Activated naive CD4-positive, alpha-beta T cell treated with anti-CD3 and anti-CD28 coated beads, Interleukin-2, amount 10 ng/mL, durations not matched to agents 7 days and 5 days (primary cell): ENCODE data around the gene GBX2.
A peak's percentile ranks its signal among the peaks of the same experiment; 100 is the strongest.

Source experiments
- CTCF ChIA-PET: fragments of 350-600 bp; sonication (Branson Sonifier 250); formaldehyde crosslinking; loops from one replicate; lab custom pipeline; 2021; ENCODE audit warnings: antibody characterized with exemption; lab: Charles Lee
- DNase-seq: peaks from one replicate; pipeline ENCODE4 v3.0.0-alpha.2; 2020
- H3K27ac Mint-ChIP-seq: one replicate; pipeline ENCODE4 v1.8.0; 2021; ENCODE audit warnings: mild to moderate bottlenecking, moderate library complexity, mixed read lengths
- H3K27me3 Mint-ChIP-seq: one replicate; pipeline ENCODE4 v1.8.0; 2021; ENCODE audit warnings: mild to moderate bottlenecking, mixed read lengths
- H3K36me3 Mint-ChIP-seq: one replicate; pipeline ENCODE4 v1.8.0; 2021; ENCODE audit warnings: mixed read lengths
- H3K4me1 Mint-ChIP-seq: one replicate; pipeline ENCODE4 v1.8.0; 2021; ENCODE audit warnings: mixed read lengths
- H3K4me3 Mint-ChIP-seq: one replicate; pipeline ENCODE4 v1.8.0; 2021; ENCODE audit warnings: mild to moderate bottlenecking, moderate library complexity, mixed read lengths
- H3K9me3 Mint-ChIP-seq: one replicate; pipeline ENCODE4 v1.8.0; 2021; ENCODE audit warnings: mixed read lengths

GBX2 gene

GRCh38 chr2:236168110-236169080 lies at the start of gene GBX2:
Gene GBX2, minus strand, starts transcription at chr2:236168386. Its CDS starts 415 bp downstream, at chr2:236167971.
- peaks cover 5% of the 10 kb centered on the region for H3K4me1 Mint-ChIP-seq
- CTCF ChIA-PET: interaction anchor here (1.4 kb wide), 1 partner anchor 10 kb away, joined by 4 read pairs; no protein-coding TSS in a partner anchor
- peaks cover 93% of the 10 kb centered on the region for H3K27me3 Mint-ChIP-seq
- no peak within 1 kb of the TSS for H3K4me3 Mint-ChIP-seq
- H3K27ac Mint-ChIP-seq: peak within 1 kb of the TSS; percentile 81
- H3K36me3 Mint-ChIP-seq: peaks cover 8% of the 10 kb centered on the region
- no peaks in the 10 kb centered on the region for H3K9me3 Mint-ChIP-seq
- no peak for DNase-seq

DNA sequence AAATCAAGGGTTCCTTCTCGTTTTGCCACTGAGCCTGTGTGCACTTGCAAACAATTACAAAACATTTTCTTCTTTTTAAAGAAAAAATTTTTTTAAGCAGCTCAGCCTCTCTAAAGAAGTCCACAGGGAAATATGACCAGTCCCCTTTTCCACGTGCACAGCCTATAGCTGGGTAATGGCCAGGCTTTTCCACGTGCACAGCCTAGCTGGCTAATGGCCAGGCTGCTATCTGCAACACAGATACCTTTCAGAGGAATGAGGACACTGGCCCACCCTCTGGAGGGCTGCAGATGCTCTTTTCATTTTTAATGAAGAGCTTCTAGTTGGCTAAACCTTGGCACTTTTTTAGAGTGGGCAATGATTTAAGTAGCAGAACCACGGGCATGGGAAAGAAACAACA lies 49.7 kb upstream of the GBX2 start:
- H3K9me3 Mint-ChIP-seq: no peaks in the 10 kb centered on the region
- CTCF ChIA-PET: no interaction called here
- no peaks in the 10 kb centered on the region for H3K4me1 Mint-ChIP-seq
- no peaks in the 10 kb centered on the region for H3K36me3 Mint-ChIP-seq
- H3K4me3 Mint-ChIP-seq: no peak overlapping the region
- H3K27ac Mint-ChIP-seq: no peak overlapping the region
- peaks cover 31% of the 10 kb centered on the region for H3K27me3 Mint-ChIP-seq
- DNase-seq: no peak

GRCh38 chr2:236216711-236217110 lies 48.5 kb upstream of the GBX2 start:
- Mint-ChIP-seq H3K4me1 (no peaks in the 10 kb centered on the region), H3K36me3 (no peaks in the 10 kb centered on the region), H3K27me3 (peaks cover 30% of the 10 kb centered on the region), H3K9me3 (no peaks in the 10 kb centered on the region), H3K4me3 (no peak overlapping the region), H3K27ac (no peak overlapping the region)
- CTCF ChIA-PET: no interaction called here
- no peak for DNase-seq

DNA sequence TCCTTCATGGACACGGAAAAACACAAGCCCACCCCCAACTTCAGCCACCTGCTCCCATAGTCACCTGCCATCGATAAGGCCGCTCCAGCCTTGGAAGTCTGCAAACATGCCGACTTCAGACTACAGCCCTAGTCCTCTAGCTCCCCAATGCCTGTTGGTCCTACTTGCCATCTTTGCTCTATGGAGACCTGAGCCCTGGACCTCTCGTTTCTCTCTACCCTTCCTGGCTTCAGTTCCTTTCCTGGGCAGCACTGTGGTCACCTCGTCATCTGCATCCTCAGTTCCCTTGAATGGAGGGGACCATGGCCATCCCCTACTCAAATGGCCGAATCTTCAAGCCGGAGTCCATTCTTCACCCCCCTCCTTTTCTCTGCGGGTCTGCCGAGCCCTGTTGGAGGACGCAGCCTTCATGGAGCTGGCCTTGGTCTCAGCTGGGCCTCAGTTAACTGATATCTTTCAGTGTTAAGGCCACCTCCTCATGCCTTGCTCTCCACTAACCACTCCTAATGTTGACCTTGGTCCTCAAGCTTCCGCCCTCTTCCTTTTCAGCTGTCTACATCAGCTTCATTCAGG lies 47.7 kb upstream of the GBX2 start:
- DNase-seq: no peak
- H3K4me3 Mint-ChIP-seq: no peak overlapping the region
- no peaks in the 10 kb centered on the region for H3K4me1 Mint-ChIP-seq
- H3K27me3 Mint-ChIP-seq: peaks cover 29% of the 10 kb centered on the region
- H3K36me3 Mint-ChIP-seq: no peaks in the 10 kb centered on the region
- no peaks in the 10 kb centered on the region for H3K9me3 Mint-ChIP-seq
- H3K27ac Mint-ChIP-seq: no peak overlapping the region
- CTCF ChIA-PET: no interaction called here

- H3K9me3 Mint-ChIP-seq: no peaks in the 10 kb centered on the region
- no peak overlapping the region for H3K4me3 Mint-ChIP-seq
- CTCF ChIA-PET: interaction anchor here (0.9 kb wide), 1 partner anchor 449 kb away, joined by 3 read pairs; no protein-coding TSS in a partner anchor
- H3K27me3 Mint-ChIP-seq: peaks cover 29% of the 10 kb centered on the region
- H3K36me3 Mint-ChIP-seq: no peaks in the 10 kb centered on the region
- H3K4me1 Mint-ChIP-seq: no peaks in the 10 kb centered on the region
- no peak for DNase-seq
- H3K27ac Mint-ChIP-seq: no peak overlapping the region
Observed at GRCh38 chr2:236215196-236215595, 47.0 kb upstream of the GBX2 start.

DNA sequence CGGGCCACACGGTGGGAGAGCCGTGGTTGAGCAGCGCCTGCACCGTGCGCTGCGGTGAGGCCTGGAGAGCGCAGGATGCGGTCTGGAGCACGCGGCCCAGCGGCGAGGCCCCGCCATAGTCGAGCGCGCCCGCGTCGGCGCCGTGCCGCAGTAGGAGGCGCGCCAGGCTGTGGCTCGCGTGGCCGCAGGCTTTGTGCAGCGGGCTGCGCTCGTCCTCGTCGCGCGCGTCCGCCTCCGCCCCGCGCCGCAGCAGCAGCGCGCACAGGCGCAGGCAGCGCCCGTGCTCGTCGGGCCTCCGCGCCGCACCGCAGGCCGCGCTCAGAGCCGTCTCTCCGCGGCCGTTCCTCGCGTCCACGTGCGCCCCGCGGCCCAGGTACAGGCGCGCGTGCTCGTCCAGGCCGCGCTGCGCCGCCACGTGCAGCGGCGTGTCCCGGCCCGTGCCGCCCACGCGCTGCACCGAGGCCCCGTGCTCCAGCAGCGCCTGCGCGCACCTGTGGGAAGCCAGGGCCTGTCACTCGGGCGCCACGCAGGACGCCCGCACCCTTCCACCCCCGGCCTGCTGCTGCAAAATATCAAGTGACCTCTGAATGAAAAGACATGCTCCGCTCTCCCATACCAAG lies 46.3 kb upstream of the GBX2 start:
- Mint-ChIP-seq H3K27me3 (peaks cover 29% of the 10 kb centered on the region), H3K4me3 (no peak overlapping the region), H3K27ac (no peak overlapping the region), H3K9me3 (no peaks in the 10 kb centered on the region), H3K4me1 (no peaks in the 10 kb centered on the region), H3K36me3 (no peaks in the 10 kb centered on the region)
- CTCF ChIA-PET: interaction anchor here (0.9 kb wide), 1 partner anchor 448 kb away, joined by 3 read pairs; no protein-coding TSS in a partner anchor
- no peak for DNase-seq

DNA sequence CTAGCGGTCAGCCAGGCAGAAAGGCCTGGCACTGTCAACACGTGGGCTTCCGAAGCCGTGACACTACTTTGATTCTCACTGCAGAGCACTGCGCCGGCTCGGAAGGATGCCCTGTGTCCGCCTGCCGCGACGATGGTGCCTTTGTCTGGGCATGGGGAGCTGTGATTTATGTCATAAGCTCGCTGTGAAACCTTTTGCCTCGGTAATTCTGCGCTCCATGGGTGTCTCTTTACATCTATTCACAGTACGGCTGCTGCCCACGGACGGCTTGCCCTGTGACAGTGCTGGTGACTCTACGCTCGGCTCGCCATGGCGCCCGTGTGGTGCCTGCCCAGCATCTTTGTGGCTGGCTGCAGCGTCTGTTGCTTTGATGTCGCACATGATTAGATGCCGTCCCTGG lies 43.1 kb upstream of the GBX2 start:
- Mint-ChIP-seq H3K4me3 (no peak overlapping the region), H3K36me3 (no peaks in the 10 kb centered on the region), H3K4me1 (no peaks in the 10 kb centered on the region), H3K9me3 (no peaks in the 10 kb centered on the region), H3K27ac (no peak overlapping the region), H3K27me3 (peaks cover 25% of the 10 kb centered on the region)
- no peak for DNase-seq
- CTCF ChIA-PET: no interaction called here

DNA sequence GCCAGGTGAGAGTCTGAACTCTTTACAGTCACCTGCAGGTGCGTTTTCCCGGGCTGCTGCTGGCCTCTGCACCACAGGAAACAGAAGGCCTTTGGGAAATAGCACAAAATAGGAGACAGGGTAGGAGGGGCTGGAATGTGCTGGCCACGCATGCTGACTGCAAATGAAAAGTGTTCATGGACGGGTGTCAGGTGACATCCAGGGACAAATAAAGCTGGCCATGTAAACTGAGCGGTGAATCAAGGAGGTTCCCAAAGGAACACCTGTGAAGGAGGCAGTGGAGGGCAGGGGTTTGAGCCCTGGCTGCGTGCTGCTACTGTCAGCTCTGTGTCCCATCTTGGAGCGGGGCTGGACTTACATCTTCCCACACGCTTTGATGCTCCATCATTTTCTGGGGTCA lies 42.4 kb upstream of the GBX2 start:
- Mint-ChIP-seq H3K9me3 (no peaks in the 10 kb centered on the region), H3K4me1 (no peaks in the 10 kb centered on the region), H3K27ac (no peak overlapping the region), H3K27me3 (peaks cover 18% of the 10 kb centered on the region), H3K36me3 (no peaks in the 10 kb centered on the region), H3K4me3 (no peak overlapping the region)
- CTCF ChIA-PET: no interaction called here
- DNase-seq: no peak

- Mint-ChIP-seq H3K4me3 (no peak overlapping the region), H3K36me3 (no peaks in the 10 kb centered on the region), H3K4me1 (no peaks in the 10 kb centered on the region), H3K9me3 (no peaks in the 10 kb centered on the region), H3K27me3 (peaks cover 12% of the 10 kb centered on the region), H3K27ac (no peak overlapping the region)
- CTCF ChIA-PET: no interaction called here
- no peak for DNase-seq
Observed at GRCh38 chr2:236209996-236210395, 41.8 kb upstream of the GBX2 start.

- Mint-ChIP-seq H3K9me3 (no peaks in the 10 kb centered on the region), H3K27ac (no peak overlapping the region), H3K36me3 (no peaks in the 10 kb centered on the region), H3K27me3 (peaks cover 10% of the 10 kb centered on the region), H3K4me1 (no peaks in the 10 kb centered on the region), H3K4me3 (no peak overlapping the region)
- CTCF ChIA-PET: no interaction called here
- no peak for DNase-seq
Observed at GRCh38 chr2:236209535-236209934, 41.3 kb upstream of the GBX2 start.

GRCh38 chr2:236208019-236208926 lies 40.1 kb upstream of the GBX2 start:
- DNase-seq: no peak
- peaks cover 5% of the 10 kb centered on the region for H3K27me3 Mint-ChIP-seq
- no peaks in the 10 kb centered on the region for H3K4me1 Mint-ChIP-seq
- no peaks in the 10 kb centered on the region for H3K9me3 Mint-ChIP-seq
- CTCF ChIA-PET: no interaction called here
- no peak overlapping the region for H3K27ac Mint-ChIP-seq
- H3K4me3 Mint-ChIP-seq: no peak overlapping the region
- H3K36me3 Mint-ChIP-seq: no peaks in the 10 kb centered on the region

DNA sequence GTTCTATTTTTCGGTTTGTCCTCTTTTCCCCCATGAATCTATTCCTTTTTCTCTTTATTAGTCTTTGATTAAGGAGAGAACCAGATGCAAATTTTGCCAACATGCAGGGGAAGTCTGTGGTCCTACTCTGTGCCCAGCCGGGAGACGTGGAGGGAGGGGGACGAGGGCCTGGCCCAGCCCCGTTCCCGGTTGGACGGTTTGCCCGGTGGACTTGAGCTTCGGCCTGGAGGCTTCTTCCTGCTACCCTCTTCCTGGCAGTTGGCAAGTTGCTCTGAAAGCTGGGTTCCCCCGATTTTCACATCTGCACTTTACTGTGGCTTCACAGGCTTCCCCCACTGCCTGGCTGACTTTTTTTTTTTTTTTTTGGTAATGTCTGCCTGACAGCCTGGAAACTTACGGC lies 39.3 kb upstream of the GBX2 start:
- H3K4me1 Mint-ChIP-seq: no peaks in the 10 kb centered on the region
- no peaks in the 10 kb centered on the region for H3K36me3 Mint-ChIP-seq
- CTCF ChIA-PET: no interaction called here
- H3K9me3 Mint-ChIP-seq: no peaks in the 10 kb centered on the region
- DNase-seq: no peak
- H3K27ac Mint-ChIP-seq: no peak overlapping the region
- no peaks in the 10 kb centered on the region for H3K27me3 Mint-ChIP-seq
- no peak overlapping the region for H3K4me3 Mint-ChIP-seq

DNA sequence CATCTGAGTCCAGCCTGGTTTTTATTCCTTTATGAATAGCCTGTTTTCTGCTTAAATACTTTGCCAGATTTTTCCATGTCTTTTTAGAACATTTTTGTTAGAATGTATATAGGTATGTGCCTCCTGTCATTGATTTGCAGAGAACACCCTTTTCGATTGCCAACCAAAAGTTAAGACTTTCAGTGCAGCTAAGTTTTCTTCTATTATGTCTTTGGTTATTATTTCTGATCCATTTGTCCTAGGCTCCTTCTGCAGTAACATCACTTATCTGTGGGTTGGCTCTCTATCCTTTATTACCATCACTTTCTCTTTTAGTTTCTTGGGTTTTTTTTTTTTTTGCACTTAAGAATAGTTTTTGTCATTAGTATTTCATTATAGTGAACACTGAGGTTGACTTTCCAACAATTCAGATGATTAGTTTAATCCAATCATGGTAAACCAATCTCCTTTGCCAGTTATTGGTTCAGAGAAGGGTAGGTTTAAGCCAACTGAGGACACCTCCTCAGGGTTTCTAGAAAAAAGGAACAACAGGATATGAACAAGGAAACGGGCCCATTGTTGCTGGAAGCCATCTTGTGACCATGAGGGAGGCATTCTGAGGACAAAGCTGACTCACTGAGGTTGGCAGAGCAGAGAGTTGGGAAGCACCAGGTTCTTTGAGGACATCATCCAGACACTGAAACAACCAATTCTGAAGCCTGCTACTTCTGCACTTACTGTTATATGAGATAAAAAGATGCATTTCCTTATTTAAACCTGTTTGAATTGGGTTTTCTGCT lies 37.9 kb upstream of the GBX2 start:
- CTCF ChIA-PET: no interaction called here

More for the DNA sequence above, 37.9 kb upstream of the GBX2 start:
- Mint-ChIP-seq H3K27me3 (no peaks in the 10 kb centered on the region), H3K4me1 (no peaks in the 10 kb centered on the region), H3K9me3 (no peaks in the 10 kb centered on the region), H3K36me3 (no peaks in the 10 kb centered on the region), H3K4me3 (no peak overlapping the region), H3K27ac (no peak overlapping the region)
- DNase-seq: no peak
